ENCODE measurements around the gene KLK4. TPM values are rescaled to one million over a fixed set of nuclear protein-coding genes. Genes with fewer than 3 reads are reported as not detected.

Gene KLK4, protein sequence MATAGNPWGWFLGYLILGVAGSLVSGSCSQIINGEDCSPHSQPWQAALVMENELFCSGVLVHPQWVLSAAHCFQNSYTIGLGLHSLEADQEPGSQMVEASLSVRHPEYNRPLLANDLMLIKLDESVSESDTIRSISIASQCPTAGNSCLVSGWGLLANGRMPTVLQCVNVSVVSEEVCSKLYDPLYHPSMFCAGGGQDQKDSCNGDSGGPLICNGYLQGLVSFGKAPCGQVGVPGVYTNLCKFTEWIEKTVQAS
- total RNA-seq, result not detected in 2 replicates

- DNase-seq (ENCODE audit: low read depth), result no peak
These were observed at the start of gene KLK4 for GRCh38 chr19:50911206-50912101. Gene KLK4 (minus strand): TSS chr19:50911395. CDS start chr19:50910738, 657 bp downstream.

DNA sequence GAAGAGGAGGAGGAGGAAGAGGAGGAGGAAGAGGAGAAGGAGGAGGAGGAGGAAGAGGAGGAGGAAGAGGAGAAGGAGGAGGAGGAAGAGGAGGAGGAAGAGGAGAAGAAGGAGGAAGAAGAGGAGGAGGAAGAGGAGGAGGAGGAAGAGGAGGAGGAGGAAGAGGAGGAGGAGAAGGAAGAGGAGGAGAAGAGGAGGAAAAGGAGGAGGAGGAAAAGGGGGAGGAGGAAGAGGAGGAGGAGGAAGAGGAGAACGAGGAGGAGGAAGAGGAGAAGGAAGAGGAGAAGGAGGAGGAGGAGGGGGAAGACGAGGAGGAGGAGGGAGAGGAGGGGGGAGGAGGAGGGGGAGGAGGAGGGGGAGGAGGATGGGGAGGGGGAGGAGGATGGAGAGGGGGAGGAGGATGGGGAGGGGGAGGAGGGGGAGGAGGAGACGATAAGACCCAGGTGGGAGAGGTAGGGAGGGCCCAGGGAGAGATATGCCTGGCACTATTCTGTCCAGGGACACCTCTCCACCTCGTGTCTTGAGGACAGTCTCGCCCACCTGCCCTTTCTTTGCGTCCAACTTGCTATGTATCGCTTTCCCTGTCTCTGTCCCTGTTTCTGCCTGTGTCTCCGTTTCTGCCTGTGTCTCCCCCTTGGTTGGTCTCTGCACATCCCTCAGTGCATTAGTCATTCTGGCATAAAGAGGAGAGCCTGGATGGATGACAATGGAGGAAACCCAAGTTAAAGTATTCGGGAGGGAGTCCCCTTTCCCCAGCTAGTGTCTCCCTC is 48.7 kb upstream of the KLK4 start:
- no peak for DNase-seq (ENCODE audit: low read depth)

- DNase-seq (ENCODE audit: low read depth), result no peak
These were observed 46.4 kb upstream of the KLK4 start for GRCh38 chr19:50957587-50957986.

- DNase-seq (ENCODE audit: low read depth), result no peak
These were observed 41.7 kb upstream of the KLK4 start, which contains the start of gene KLK5 for GRCh38 chr19:50952910-50953309. Gene KLK5 (minus strand): TSS chr19:50953038. CDS start chr19:50952657, 381 bp downstream.

DNA sequence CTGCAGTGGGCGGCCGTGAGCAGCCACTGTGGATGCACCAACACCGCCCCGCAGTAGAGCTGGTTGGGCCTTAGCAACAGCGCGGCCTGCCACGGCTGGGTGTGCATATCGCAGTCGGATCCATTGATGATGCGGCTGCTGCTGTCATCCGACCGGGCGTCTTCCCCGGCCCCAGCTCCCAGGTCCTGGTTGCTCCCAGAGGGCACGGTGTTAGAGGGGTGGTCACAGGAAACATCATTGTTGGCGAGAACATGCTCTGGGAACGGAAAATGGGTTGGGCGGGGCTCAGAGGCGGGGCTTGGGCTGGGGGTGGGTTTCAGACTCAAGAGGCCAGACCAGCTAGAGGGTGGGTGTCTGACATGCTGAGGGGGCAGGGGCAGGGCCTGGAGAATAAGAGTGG is 38.7 kb upstream of the KLK4 start:
- no peak for DNase-seq (ENCODE audit: low read depth)

DNA sequence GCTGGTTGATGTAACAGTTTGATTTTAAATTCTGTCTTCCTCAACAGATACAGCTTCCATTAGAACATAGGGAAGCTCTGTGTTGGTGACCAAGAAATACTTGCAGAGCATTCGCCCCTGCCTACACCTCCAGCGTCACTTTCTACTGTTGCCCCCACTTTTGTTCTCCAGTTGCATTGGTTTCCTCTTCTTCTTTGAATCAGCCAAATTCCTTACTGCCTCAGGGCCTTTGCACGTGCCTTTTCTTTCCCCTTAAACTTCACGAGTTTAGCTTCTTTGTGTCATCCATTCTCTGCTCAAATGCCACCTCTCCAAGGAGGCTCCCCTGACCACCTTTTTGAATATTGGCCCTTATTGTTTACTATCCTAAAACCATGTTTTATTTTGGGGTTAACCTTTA is 35.9 kb upstream of the KLK4 start:
- DNase-seq (ENCODE audit: low read depth), result no peak

DNA sequence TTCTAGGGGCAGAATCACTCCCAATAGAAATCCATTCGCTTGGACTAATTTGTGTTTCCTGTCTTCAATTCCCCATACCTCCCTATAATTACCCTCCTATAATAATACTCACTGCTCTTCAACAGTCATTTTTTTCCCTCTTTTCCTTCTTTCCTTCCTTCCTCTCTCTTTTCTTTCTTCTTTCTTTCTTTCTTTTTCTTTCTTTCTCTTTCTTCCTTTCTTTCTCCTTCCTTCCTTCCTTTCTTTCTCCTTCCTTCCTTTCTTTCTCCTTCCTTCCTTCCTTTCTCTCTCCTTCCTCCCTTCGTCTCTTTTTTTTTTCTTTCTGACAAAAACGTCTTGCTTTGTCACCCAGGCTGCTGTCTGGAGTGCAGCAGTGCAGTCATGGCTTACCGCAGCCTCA is 33.6 kb upstream of the KLK4 start:
- no peak for DNase-seq (ENCODE audit: low read depth)

- DNase-seq (ENCODE audit: low read depth), result no peak
These were observed 32.1 kb upstream of the KLK4 start for GRCh38 chr19:50943074-50943828.

GRCh38 chr19:50939596-50939995 is 28.4 kb upstream of the KLK4 start:
- DNase-seq (ENCODE audit: low read depth), result no peak

DNA sequence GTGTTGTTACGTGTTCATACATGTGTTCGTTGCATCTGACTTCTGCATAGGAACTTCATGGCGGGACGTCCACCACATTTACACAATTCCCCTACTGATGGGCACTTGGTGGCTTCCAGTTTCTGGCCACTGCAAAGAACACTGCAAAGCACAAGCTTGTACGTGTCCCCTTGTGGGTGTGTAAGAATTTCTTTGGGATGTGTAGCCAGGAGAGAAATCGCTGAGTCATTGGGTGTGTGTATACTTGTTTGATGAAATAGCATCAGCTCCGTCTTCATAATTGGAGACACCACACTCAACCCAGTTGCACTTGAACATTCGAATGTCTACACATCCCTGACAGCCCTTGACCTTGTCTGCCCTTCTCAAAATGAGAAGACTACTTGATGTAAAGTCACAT is 22.4 kb upstream of the KLK4 start:
- DNase-seq (ENCODE audit: low read depth), result peak; percentile 25

- no peak for DNase-seq (ENCODE audit: low read depth)
These were observed 21.5 kb upstream of the KLK4 start for GRCh38 chr19:50932690-50933083.

DNA sequence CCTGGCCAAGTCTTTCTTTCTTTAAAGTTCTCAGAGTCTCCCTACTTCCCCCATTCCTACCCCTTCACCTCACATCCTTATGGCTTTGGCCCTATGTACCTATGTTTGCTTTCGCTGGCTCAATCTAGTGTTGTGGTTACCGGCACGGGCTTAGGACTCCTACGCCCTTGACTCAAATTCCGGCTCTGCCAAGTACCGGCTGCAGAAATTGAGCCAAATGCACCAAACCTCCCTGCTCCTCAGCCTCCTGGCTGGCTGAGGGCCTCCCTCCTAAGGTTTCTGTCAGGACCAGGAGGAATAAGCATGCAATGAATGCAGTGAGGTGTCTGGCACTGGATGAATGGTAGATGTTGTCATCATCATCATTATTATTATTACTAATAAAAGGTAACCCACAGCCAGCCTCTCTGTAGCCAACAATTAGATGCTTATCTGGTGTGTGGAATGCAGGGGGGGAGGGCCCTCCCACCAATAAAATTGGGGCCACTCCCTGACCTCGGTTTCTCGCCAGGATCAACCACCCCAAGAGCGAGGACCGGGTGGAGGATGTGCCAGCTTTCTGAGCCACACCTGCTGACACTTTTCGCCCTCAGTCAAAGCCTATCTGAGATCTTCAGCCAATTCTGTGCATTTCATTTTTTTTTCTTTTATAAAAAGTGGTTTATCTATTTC is 21.0 kb upstream of the KLK4 start:
- DNase-seq (ENCODE audit: low read depth), result peak; percentile 39

DNA sequence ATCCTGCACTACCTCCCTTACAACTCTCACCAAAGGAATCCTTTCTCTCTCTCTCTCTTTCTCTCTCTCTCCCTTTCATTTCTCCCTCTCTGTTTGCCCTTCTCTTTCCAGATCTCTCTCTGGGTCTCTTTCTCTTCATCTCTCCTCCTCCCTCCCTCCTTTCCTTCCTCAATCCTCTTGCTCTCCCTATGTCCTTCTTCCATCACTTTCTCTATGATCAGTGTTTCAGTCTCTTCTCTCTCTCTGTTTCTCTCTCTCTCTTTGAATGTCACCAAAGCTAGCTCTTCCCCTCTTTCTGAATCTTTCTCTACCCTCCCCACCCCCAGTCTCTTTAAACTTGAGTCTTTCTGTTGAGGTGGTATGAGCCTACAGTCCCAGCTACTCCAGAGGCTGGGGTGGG is 19.8 kb upstream of the KLK4 start:
- no peak for DNase-seq (ENCODE audit: low read depth)

GRCh38 chr19:50928831-50929230 is 17.6 kb upstream of the KLK4 start:
- DNase-seq (ENCODE audit: low read depth), result peak; percentile 7

DNA sequence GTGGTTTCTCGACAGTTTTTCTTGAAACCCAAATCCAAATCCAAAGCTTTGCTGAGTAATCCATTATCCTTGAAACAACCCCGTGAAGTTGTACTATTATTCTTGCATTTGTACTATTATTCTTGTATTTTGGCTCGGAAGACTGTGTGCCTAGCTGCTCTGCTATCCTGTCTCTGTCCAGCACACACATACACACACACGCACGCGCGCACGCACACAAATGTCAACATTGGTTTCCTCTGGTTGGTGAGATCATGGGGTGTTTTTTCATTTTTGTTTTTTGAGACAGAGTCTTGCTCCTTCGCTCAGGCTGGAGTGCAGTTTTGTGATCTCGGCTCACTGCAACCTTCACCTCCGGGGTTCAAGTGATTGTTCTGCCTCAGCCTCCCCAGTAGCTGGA is 14.9 kb upstream of the KLK4 start:
- no peak for DNase-seq (ENCODE audit: low read depth)

GRCh38 chr19:50925734-50926133 is 14.5 kb upstream of the KLK4 start:
- peak; percentile 10 for DNase-seq (ENCODE audit: low read depth)

DNA sequence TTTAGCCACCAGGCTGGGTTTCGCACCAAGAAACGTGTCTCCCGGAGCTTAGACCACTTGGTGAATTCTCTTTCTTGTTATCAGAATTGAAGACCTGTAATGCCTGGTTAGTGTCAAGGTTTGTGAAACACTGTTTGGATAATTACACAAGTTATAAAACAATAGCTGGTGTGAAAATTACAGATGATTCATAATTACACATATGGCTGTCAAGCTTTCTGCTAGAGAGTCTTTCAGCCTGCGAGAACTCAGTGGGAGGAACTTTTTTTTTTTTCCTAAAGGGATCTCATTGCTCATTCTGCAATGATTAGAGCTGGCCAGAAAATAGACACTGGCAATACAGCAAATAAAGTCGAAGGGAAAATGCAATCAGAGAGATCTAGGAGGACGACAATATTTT is 13.4 kb upstream of the KLK4 start:
- no peak for DNase-seq (ENCODE audit: low read depth)

DNA sequence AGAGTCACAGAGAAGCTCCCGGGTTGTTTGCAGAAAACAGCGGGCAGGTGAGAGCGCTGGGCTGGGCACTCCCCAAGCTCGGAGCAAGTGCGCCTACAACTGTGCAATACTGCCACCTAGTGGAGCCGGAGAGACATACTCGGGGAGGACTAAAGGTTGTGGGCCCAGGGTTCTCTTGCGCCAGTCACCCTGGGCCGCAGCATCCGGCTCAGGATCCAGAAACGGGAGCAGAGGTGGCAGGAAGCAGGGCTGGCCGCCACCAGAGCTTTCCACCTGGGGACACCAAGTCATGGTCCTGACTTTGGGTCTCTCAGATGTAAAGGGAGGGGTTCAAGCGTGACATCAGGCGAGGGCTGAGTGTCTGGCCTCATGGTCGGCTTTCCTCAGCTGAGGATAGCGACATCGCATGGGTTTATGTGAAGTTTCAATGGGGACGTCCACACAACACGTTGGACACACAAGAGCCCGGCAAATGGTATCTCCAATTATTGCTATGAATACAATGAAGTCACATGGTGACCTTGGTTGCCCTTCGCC is 11.2 kb upstream of the KLK4 start:
- peak; percentile 57 for DNase-seq (ENCODE audit: low read depth)

DNA sequence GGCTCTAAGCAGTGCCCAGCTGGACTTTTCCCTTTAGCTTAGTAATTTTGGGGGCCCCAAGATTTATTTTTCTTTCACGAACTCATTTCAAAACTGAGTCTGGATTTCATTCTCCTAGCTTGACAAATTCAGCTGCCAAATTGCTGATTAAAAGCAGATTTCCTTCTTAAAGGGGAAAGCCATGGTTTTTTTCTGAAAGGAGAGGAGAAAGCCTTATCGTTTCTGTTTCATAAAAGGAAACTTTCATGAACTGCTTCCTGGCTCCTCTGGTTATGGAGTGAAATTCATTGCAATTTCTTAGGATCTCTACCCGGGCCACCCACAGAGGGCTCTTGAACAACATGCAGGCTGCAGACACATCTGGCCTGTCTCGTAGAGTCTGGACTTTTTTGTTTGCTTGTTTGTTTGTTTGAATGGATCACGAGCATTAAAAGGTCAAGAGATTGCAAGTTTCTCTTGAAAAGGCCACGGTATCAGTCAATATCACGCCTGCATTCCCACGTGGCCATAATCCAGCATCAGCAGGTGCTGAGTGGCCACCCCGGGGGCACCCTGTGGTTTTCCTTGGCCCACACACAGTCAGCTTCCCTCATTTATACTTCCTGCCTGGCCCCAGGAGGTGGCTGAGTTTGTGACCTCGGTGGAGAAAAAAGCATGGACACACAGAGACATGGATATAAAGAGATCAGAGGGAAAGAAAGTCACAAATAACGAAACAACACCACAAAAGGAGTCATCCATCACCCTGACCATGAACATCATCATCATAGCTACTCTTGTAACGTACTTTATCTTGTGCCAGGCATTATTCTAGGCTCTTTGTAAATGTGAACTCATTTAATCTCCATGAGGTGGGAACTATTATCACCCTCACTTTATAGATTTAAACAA is 10.5 kb upstream of the KLK4 start:
- no peak for DNase-seq (ENCODE audit: low read depth)

DNA sequence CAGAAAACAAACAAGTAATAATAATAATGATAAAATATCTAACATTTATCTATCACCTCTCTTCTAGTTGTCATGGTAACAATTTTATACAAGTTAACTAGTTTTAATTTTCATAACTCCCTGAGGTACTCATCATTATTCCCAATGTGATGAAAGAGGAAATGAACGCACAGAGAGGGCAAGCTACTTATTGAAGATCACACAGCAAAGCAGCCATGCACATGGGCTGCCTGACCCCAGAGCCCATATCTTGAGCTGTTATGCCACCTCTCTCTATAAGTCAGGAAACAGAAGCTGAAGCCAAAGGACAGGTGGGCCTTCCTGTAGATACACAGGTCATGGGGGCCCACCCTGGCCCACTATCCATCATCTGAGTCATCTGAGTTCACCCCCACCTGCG is 4.9 kb upstream of the KLK4 start:
- DNase-seq (ENCODE audit: low read depth), result no peak

Measured in renal cortical epithelial cell (primary cell).